ENCODE results near the gene HPCAL1.
"Not testable (repeated sequence)": the region's sequence is repeated elsewhere in the genome, so short reads cannot be mapped to it uniquely, and the experiment has no call there.

Gene HPCAL1

GRCh38 chr2:10302479-10303180 lies at the start of gene HPCAL1:
TSS of gene HPCAL1 (plus strand) at chr2:10302904. CDS start at chr2:10419758, 116,854 bp downstream.
- peak in 55 of 58 donors; percentile 25 to 92 (median 79) for DNase-seq

GRCh38 chr2:10253596-10254372 lies 48.9 kb upstream of the HPCAL1 start:
- no peak for DNase-seq

GRCh38 chr2:10254373-10255188 lies 48.1 kb upstream of the HPCAL1 start:
- no peak for DNase-seq

- no peak for DNase-seq
Measured at GRCh38 chr2:10255189-10256030, 47.3 kb upstream of the HPCAL1 start.

- no peak for DNase-seq
Measured at GRCh38 chr2:10256031-10256514, 46.6 kb upstream of the HPCAL1 start.

GRCh38 chr2:10256515-10257031 lies 46.1 kb upstream of the HPCAL1 start:
- DNase-seq = no peak

GRCh38 chr2:10257036-10257435 lies 45.7 kb upstream of the HPCAL1 start:
- no peak for DNase-seq

- DNase-seq = no peak
Measured at GRCh38 chr2:10257500-10258147, 45.1 kb upstream of the HPCAL1 start.

GRCh38 chr2:10258326-10258725 lies 44.4 kb upstream of the HPCAL1 start:
- DNase-seq = no peak

- DNase-seq = no peak
Measured at GRCh38 chr2:10258726-10259125, 44.0 kb upstream of the HPCAL1 start.

- DNase-seq = no peak
Measured at GRCh38 chr2:10260130-10260529, 42.6 kb upstream of the HPCAL1 start.

GRCh38 chr2:10263526-10263925 lies 39.2 kb upstream of the HPCAL1 start:
- DNase-seq = not testable (repeated sequence)

GRCh38 chr2:10264506-10265328 lies 38.0 kb upstream of the HPCAL1 start:
- DNase-seq = no peak

GRCh38 chr2:10265329-10266132 lies 37.2 kb upstream of the HPCAL1 start:
- DNase-seq = no peak

- no peak for DNase-seq
Measured at GRCh38 chr2:10266133-10266620, 36.5 kb upstream of the HPCAL1 start.

- no peak for DNase-seq
Measured at GRCh38 chr2:10267036-10267435, 35.7 kb upstream of the HPCAL1 start.

GRCh38 chr2:10267551-10268465 lies 34.9 kb upstream of the HPCAL1 start:
- DNase-seq = no peak
